K562 (cell line): ENCODE results near the gene KLK14. TPM values are rescaled to one million over a fixed set of nuclear protein-coding genes. Genes with fewer than 3 reads are reported as not detected.

Source experiments
- BRF1 ChIP-seq: IDR thresholded peaks from 3 replicates; pipeline ENCODE4 v1.6.1; 2011; ENCODE audit warnings: borderline replicate concordance, mild to moderate bottlenecking; ENCODE audit not compliant: insufficient read length; ENCODE audit errors: extremely low read depth
- CHCHD3 ChIP-seq: fragments of 250-450 bp; sonication (Bioruptor Pico); IDR thresholded peaks from 2 replicates; pipeline ENCODE4 v2.1.2; 2022; ENCODE audit warnings: mild to moderate bottlenecking
- CHD1 ChIP-seq: fragments of 200-600 bp; sonication (generic); IDR thresholded peaks from one replicate; pipeline ENCODE4 v1.6.1; 2012; ENCODE audit warnings: mild to moderate bottlenecking, moderate library complexity, low read length, inconsistent platforms
- KDM2B ChIP-seq: fragments of 250-450 bp; sonication (Bioruptor Pico); IDR thresholded peaks from 2 replicates; pipeline ENCODE4 v1.8.0; 2021; ENCODE audit warnings: mild to moderate bottlenecking, moderate library complexity
- KLF13 ChIP-seq: fragments of 450-650 bp; IDR thresholded peaks from 2 replicates; pipeline ENCODE4 v1.6.1; 2016; ENCODE audit warnings: missing genetic modification characterization, low read depth, mild to moderate bottlenecking, missing compliant biosample characterization, moderate library complexity, borderline replicate concordance
- NELFE ChIP-seq: IDR thresholded peaks from 2 replicates; pipeline ENCODE4 v1.6.1; 2011; ENCODE audit warnings: mild to moderate bottlenecking; ENCODE audit not compliant: insufficient read depth, insufficient read length
- NR2C2 ChIP-seq, 2 experiments: fragments of 200-800 bp in 1 of 2; sonication (Bioruptor generic) in 1 of 2; sonication (generic) in 1 of 2; formaldehyde crosslinking in 1 of 2; IDR thresholded peaks; 2 replicates each; pipeline versions ENCODE4 v1.6.1 to v1.8.0; 2016 to 2022; ENCODE audit warnings: mild to moderate bottlenecking in 1 of 2, missing compliant biosample characterization in 1 of 2, missing genetic modification characterization in 1 of 2, missing genetic modification reagents in 1 of 2
- SRF ChIP-seq, 2 experiments: fragments of 250-450, 450-650 bp in 1 of 2; sonication (Bioruptor Pico) in 1 of 2; sonication (generic) in 1 of 2; formaldehyde crosslinking; IDR thresholded peaks; 2 replicates each; pipeline versions ENCODE4 v1.5.0 to v1.5.1; 2020 to 2022; ENCODE audit warnings: mild to moderate bottlenecking in 1 of 2, missing genetic modification reagents in 1 of 2
- TRIM24 ChIP-seq, 2 experiments: fragments of 450-650 bp; IDR thresholded peaks; 2 replicates each; pipeline ENCODE4 v1.6.1; 2016
- ZFX ChIP-seq: sonication (generic); formaldehyde crosslinking; IDR thresholded peaks from 2 replicates; pipeline ENCODE4 v1.8.0; 2022; ENCODE audit warnings: mild to moderate bottlenecking, missing genetic modification reagents, moderate library complexity
- polyA plus RNA-seq, 8 experiments: library from polyadenylated mRNA; depleted of rRNA in 4 of 8; stranded (reverse) in 5 of 8; unstranded in 3 of 8; fragments of >200 nt; fragmentation: Nextera tagmentation in 2 of 8; fragmentation: Illumina TruSeq in 1 of 8; extraction: Ambion mirVana in 2 of 8; extraction: Trizol in 1 of 8; gene quantifications; 2 replicates each; pipeline versions ENCODE4 v1.2.1 to v1.2.3, GENCODE V29; 2011 to 2014; ENCODE audit warnings: inconsistent platforms in 1 of 8, missing spikeins in 1 of 8
- total RNA-seq, 7 experiments: library from RNA; depleted of rRNA in 6 of 7; stranded (reverse); fragments of >200 nt in 6 of 7; fragmentation: Illumina TruSeq in 2 of 7; extraction: Trizol in 2 of 7; gene quantifications; 2 replicates each; pipeline versions ENCODE4 v1.2.1 to v1.2.3, GENCODE V29; 2011 to 2021; ENCODE audit warnings: low replicate concordance in 1 of 7
- TF ChIP-seq, protein P1 (sequence below): fragments of 250-450 bp; sonication (Bioruptor Pico); IDR thresholded peaks from 2 replicates; pipeline ENCODE4 v1.8.0; 2021; ENCODE audit warnings: mild to moderate bottlenecking, moderate library complexity
- TF ChIP-seq, protein P2 (sequence below): fragments of 450-650 bp; IDR thresholded peaks from 2 replicates; pipeline ENCODE4 v1.6.1; 2016; ENCODE audit warnings: low read depth, mild to moderate bottlenecking, moderate library complexity

Gene KLK14
- total and polyA plus RNA-seq, 9 of the 15 experiments (the other 6 are each of a cell fraction or from before 2014, with no cell fraction given), result not detected

- TF ChIP-seq, protein P1, sequence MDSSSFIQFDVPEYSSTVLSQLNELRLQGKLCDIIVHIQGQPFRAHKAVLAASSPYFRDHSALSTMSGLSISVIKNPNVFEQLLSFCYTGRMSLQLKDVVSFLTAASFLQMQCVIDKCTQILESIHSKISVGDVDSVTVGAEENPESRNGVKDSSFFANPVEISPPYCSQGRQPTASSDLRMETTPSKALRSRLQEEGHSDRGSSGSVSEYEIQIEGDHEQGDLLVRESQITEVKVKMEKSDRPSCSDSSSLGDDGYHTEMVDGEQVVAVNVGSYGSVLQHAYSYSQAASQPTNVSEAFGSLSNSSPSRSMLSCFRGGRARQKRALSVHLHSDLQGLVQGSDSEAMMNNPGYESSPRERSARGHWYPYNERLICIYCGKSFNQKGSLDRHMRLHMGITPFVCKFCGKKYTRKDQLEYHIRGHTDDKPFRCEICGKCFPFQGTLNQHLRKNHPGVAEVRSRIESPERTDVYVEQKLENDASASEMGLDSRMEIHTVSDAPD (CRISPR knock-in tag), result no peak
- 0 out of 2 replicates have a peak, but pooled peaks have one; percentile 33 for TF ChIP-seq KDM2B (CRISPR knock-in tag)
- TF ChIP-seq BRF1, result no peak
- no peak for TF ChIP-seq NR2C2 (CRISPR knock-in tag; IDR thresholded peaks at IDR 0.05)
- peak; percentile 90 for TF ChIP-seq NR2C2 (tag; IDR thresholded peaks at IDR 0.05)
- TF ChIP-seq, protein P2, sequence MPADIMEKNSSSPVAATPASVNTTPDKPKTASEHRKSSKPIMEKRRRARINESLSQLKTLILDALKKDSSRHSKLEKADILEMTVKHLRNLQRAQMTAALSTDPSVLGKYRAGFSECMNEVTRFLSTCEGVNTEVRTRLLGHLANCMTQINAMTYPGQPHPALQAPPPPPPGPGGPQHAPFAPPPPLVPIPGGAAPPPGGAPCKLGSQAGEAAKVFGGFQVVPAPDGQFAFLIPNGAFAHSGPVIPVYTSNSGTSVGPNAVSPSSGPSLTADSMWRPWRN, result no peak; the same call in 1 of the 2 replicates
- TF ChIP-seq KLF13, result no peak
- TF ChIP-seq CHCHD3 (CRISPR knock-in tag), result no peak
- no peak for TF ChIP-seq NELFE
- TF ChIP-seq ZFX (CRISPR knock-in tag), result peak; percentile 60
- TF ChIP-seq TRIM24 (IDR thresholded peaks at IDR 0.05), result peak in 1 of 2 experiments; percentile 56; a peak in 1 of 4 replicates
- TF ChIP-seq SRF (CRISPR knock-in tag; IDR thresholded peaks at IDR 0.05), result peak in 1 of 2 experiments; percentile 71; a peak in 1 of 4 replicates
- TF ChIP-seq CHD1, result no peak
Measured at GRCh38 chr19:51131780-51132680, 49.3 kb upstream of the KLK14 start (continued).
